GM19324 (cell line): ENCODE results near the gene ZNF652.
A peak's percentile ranks its signal among the peaks of the same experiment; 100 is the strongest.
"Not testable (repeated sequence)": the region's sequence is repeated elsewhere in the genome, so short reads cannot be mapped to it uniquely, and the experiment has no call there.

ENCODE experiments used
- ATAC-seq: cut with Tn5 transposase; IDR thresholded peaks from one replicate; pipeline ENCODE4 v1.9.1; 2021; ENCODE audit warnings: mild to moderate bottlenecking, moderate library complexity; ENCODE audit not compliant: unreplicated experiment, low FRiP score

Gene ZNF652

DNA sequence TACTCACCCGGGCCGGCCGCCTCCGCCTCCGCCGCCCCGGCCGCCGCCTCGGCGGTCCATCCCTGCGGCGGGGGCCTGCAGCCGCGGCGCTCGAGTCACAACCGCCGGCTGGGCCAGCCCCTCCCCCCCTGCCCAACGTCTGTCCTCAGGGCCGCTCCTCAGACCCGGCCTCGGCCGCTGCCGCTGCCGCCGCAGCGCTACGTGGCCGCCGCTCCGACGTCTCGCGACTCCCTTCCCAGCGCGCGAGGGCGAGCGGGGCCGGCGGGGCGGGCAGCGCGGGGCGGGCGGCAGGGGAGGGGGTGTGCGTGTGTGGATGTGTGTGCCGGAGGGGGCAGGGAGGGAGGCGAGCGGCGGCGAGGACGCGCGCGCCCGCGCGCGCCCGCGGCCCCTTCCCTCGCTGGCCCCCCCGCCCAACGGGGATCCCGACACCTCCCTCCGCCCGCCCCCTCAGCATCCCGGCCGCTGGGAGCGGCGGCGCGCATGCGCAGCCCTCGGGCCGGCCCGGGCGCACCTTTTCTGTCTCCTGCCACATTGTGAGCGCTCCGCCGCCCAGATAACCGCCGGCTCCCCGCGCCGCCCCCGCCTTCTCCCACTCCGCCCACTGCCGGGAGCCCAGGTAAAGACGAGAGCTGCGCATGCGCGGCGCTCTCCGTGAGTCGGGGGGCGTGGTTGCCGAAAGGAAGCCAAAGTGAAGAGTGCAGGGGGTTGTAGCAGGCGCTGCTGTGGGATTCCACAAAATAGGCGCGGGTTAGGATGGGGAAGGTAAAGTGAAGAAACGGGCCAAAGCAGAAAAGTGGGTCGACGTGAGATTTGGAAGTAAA, at the start of gene ZNF652:
Gene ZNF652 (minus strand): TSS at position 349 of the 821 bp plus-strand sequence. CDS start 44,525 bp downstream, outside the sequence.
- ATAC-seq, result peak; percentile 72

DNA sequence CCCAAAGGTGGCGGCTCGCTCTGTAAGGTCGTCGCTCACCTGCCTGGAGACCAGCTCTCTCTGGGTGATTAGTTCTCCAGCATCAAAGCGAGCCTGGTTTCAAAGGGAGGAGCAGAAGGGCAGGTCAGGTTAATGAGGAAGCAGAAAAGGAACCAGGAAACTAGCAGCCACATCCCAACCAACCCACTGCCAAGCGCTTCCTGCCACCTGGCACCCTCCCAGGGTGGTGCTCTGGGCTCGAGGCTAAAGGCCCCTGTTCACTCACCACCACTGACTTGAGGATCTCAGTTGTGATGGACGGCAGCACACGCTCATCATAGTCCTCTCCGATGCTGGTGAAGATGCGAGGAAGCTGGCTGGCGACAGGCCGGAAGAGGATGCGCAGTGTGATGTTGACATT, 47.0 kb upstream of the ZNF652 start:
- no peak for ATAC-seq

DNA sequence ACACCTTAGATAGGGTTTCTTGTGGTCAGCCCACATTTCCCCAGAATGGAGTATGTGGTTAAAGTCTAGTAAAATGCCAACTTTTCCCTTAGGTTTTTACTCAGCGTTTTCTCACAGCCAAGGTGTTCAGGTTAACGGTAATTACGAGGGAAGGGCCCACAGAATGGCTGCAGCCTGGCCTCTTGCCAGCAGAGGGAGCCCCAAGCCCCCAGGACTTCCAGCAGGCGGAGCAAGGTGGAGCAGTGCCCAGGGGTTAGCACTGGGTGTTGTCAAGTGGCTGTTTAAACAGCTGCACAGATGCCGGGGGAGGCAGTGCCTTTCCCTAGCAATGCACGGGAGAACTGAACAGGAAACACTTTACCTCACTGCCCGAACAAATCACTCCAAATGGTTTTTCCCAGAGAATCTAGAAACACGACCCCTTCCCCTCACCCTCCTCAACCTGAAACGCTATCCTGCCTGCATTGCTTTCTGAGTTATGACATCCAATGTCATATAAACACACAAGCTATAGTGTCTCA, 46.0 kb upstream of the ZNF652 start:
- no peak for ATAC-seq

DNA sequence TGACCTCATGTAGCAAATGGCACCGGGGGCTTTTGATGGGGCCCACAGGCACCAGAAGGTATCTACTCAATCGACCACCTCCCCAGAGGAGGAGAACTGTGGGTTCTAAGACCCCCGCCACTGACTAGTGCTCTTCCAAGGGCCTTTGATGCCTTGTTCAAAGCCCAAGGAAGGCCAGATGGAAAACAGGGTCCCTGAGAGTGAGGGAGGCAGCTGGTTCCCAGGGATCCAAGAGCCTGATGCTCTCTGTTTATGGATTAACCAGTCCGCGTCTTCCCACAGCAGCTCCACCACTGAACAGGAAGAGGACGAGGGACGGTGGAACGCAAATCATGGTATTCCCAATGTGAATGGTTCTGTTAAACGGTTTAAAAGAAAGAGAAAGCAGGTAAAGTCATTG, 45.0 kb upstream of the ZNF652 start:
- ATAC-seq, result no peak

DNA sequence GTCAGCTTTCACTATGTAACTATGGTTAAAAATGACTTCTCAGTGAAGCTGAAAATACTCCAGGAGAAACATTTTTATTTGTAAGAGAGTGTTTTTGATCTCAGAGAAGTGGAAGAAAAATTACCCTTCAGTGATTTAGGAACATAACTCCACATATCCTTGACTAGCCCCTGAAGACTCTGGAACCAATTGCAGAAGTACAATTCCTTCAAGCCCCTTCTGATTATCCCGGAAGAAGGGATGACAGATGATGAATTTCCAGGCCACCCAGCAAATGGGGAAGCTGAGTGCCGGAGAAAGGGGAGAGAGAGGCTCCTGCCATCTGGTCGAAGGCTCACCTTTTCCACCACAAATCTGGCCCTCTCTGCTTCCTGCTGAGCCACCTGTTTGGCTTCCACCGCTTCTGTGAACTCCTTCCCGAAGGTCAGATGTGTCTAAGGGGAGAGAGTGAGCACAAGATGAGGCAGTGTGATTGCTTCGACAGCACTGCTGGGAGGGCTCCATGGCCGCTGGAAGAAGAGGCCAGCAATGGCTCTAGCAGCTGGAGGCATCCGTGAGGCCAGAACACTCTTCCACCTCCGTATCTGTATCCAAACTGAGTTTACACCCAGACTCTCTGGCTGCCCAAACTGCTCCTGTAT, 44.5 kb upstream of the ZNF652 start:
- no peak for ATAC-seq

DNA sequence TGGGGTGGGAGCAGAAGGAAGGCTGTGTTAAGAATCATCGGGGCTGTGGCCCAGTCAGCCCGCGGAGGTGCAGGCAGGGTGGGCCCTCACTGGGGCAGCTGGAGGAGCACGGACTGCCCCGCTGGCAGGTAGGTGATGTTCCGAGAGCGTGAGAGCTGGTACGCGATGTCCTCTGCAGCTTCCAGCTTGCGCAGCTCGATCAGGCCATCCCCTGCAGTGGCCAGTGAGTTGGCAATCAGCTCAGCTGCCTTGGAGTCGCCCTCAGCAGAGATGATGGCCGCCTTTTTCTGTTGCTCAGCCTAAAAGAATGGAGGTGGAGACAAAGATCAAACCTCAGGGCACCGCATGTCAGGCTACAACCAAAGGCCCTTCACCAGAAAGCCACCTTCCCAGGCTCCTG, 42.9 kb upstream of the ZNF652 start:
- ATAC-seq, result no peak

DNA sequence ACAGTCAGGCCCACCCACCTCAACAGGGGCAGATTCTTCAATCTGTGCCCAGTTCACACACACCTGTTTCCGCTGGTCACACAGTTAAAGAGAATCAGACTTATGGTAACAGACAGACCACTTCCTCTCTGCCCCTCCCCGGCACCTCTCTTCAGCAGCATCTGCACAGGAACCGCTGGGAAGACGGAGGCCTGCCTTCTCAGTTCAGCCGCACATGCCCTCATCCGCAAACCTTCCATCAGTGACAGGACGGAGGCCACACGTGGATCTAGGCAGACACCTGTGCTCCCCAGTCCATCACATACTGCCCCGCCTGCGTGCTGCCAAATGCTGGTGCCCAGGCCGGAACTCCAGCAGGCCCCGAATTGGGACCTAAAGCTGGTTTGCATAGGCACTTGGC, 42.3 kb upstream of the ZNF652 start:
- no peak for ATAC-seq

DNA sequence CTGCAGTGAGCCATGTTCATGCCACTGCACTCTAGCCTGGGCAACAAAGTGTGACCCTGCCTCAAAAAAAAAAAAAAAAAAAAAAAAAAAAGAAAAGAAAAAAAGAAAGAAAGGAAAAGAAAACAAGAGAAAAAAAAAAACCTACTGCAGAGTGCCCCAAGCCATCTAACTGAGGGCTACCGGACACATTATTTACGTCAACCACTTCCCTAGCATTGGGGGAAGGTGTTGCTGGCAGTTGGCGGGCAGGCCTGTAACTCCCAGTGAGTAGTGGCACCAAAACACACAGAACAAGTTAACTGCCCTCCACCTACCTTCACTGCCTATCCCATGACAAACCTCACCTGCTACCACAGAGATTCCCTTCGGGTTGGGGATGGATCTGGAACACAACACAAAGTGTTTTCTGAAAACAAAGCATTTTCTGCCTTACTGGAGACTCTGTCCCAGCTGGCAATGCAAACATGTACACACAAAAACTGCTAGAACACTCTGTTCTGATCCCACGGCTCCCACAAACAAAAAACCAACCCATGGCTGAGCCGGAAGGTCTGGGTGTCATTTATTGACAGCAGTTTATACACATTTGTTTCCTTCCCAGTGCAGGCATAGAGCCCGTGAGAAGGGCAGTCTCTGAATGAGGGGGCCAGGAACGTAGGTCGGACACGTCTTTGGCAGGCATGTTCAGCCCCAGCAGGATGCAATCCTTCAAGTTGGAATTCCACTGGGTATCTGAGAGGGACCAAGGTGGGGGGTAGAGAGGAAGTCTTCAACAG, 41.7 kb upstream of the ZNF652 start:
- ATAC-seq, result no peak

DNA sequence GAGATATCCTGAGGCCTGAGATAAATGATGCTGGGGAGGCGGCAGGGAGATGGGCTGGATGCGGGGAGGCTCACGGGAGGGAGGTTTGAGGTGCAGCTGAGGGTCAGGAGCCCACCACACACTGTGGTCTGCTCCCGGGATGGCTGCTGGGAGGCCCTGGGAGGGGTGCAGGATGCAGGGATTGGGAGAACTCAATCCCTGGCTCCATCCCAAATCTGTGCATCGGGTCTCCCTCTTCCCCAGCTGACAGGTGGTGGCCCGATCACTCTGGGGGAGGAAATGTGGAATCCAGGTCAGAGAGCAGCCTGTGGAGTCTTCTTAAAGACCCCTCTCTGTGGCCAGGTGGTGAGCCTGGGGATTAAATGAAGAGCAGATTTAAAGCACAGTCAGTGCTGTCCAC, 40.7 kb upstream of the ZNF652 start:
- no peak for ATAC-seq

DNA sequence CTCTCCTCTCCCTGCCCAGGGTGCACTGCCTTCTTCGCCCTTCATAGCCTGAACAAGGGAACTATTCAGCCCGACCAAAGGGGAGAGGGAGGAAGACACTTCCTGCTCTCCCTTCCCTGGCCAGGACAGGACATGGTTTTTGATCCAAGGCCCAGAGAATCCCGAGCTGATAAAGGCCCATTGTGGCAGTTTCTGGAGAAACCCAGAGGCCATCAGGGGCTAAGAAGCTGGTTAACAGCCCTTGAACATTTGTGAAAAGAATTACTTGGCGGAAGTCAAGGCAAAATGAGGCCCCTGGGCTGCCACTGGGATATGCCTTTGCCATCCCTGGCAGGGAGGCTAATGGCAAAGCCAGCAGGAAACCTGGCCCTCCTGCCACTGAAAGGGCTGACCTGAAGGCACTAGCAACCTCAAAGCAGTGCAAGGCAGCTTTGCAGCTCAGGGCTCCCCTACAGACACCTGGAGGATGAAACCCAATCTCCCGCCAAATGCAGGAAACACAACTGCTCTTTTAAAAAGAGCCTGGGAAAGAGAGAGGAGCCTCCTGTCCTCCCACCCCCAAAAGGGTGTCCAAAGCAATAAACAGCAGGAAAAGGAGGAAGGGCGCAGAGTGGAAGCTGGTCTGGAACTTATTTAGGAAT, 40.0 kb upstream of the ZNF652 start:
- no peak for ATAC-seq

DNA sequence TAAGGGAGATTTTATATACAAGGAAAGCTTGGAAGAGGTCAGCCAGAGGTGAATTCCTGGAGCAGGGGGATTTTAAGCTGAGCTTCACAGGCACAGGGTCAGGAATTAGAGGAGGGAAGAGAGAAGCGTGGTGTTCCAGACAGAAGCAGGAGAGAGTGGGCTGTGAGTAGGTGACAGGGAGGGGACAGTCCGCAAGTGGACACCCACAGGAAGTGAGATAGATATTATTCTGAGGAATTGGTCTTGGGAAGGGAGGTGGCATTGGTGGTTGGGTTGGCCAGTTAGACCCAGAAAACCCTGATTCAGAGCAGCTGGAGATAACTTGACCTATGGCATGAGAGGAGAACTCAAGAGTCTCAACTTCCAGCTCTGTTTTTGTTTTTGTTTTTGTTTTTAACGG, 37.9 kb upstream of the ZNF652 start:
- no peak for ATAC-seq

DNA sequence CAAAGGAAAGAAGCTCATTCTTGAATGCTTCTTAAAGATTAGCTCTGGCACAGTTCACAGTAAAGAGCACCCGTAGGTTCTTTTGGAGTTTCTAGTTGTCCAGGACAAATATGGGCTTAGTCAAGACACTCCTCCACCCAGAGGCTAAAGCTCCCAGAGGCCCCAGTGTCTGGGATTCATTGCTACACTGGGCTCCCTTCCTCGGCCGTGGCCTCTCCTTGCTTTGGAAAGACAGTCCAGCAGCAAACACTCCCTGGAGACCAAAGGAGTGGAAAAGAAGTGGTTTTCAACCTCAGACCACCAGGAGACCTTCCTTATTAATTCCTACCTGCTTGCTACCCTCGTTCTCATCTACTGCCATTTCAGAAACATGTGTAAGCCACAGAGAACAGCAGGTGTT, 35.5 kb upstream of the ZNF652 start:
- no peak for ATAC-seq

DNA sequence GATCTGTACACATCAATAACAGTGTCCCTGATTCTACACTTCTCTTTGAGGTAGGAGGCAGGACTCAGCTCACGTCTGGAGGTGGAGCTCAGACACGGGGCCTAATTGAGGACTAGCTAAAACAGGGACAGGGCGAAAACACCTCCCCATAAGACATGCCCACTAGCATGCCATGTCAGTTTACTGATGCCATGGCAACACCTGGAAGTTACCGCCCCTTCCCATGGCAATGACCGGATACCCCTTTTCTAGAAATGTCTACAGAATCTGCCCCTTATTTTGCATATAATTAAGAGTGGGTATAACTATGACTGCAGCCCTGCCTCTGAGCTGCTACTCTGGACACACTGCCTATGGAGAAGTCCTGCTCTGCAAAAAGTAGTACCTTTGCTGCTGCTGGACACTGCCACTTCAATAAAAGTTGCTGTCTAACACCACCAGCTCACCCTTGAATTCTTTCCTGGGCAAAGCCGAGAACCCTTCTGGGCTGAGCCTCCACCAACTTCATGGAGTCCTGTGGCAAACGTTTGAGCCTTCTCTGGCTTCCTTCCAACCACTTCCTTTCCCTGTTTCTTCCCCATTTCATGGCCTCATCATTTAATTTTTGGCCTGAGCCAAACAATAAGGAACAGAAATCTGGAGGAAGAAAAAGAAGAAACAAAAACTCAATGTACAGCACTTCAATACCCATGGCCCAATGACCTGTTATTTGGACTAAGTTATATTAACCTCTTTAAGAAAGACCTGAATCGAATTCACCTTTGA, 31.6 kb upstream of the ZNF652 start:
- ATAC-seq, result no peak

DNA sequence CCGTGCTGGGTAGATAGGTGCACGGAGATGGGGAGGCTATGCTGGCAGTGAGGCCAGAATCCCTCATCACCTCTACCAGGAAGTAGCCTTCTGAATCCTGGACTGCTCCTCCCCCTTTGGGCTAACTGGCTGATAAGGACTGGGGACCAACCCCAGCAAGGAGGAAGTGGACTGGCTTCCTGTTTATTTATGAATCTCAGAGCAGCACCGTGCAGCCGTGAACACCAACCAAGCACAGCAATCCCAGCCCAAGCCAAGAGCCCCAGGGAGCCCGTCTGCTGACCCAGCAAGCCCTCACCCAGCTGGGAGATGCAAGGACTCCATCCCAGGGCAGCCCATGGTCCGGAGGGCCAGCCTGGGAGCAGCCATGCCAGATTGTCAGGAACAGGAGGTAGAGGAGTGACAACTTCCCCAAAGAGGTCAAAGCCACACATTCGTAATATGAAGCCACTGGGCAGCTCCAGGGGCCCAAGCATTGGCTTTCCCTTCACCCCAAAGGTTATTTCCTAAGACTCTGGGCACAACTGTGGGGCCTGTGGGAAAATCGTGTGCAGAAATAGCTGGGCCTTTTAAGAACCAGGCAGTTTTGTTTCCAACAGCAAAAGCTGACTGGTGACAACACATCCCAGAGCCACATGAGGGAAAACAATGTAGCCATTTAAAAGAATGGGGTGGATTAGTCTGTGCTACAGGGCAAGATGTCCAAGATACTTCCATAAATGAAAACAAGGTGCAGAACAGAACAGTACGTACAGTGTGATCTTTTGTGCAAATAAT, 28.7 kb upstream of the ZNF652 start:
- ATAC-seq, result no peak

DNA sequence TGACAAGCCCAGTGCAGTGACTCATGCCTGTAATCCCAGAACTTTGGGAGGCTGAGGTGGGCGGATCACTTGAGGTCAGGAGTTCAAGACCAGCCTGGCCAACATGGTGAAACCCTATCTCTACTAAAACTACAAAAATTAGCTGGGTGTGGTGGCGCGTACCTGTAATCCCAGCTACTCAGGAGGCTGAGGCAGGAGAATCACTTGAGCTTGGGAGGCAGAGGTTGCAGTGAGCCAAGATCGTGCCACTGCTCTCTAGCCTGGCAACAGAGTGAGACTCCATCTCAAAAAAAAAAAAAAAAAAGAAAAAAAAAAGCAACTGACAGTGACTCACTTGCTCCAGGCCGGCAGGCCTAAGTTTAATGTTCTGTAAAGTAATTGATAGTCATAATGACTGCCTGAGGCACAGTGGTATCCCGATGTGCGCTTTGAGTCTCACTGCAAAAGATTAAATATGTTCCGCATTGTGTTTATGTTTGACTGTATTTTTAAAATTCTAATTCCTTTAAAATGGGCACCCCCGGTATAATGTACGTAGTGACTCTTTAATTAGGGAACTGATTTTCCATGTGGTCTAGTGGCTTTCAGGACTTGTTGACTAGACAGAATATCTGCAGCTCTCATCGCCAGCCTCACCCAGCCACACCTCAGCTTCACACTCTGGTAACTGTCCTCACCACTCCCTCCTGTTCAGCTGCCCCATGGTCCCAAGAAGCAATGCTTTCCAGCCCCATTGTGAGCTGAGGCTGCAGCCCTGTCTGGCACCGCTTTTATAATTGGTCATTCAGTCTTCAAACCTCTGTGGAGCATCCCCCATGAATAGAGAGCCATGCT, 27.7 kb upstream of the ZNF652 start:
- ATAC-seq, result not testable (repeated sequence)

DNA sequence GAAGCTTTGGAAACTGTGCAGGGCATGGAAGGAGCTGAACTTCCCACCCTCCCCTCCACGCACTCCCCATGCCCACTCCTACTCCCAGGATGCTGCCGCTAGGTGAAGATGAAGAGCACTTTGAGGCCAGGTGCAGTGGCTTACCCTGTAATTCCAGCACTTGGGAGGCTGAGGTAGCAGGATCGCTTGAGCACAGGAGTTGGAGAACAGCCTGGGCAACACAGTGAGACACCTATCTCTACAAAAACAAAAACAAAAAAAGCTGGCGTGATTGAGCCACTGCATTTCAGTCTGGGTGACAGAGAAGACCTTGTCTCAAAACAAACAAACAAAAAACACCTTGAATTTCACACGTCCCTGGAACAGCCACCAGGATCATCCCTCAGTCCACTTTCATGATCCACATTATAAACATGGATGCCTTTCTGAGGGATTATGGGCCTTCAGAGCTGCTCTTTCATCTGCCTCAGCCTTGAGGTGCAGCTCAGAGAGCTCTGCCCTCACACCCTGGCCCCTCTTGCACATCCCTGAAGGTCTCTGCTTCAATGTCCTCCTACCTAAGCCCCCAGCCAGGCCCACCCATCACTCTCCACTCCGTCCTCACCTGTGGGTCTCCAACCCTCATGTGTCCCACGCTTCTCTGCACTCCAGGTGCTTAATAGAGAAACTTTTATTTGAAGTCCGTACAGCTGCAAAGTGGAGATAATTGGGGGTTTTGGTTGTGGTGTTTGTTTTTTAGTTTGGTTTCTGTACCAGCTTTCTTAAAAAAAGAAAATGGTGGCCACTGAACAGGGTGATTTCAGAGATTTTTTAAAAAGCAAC, 26.9 kb upstream of the ZNF652 start:
- ATAC-seq, result no peak

DNA sequence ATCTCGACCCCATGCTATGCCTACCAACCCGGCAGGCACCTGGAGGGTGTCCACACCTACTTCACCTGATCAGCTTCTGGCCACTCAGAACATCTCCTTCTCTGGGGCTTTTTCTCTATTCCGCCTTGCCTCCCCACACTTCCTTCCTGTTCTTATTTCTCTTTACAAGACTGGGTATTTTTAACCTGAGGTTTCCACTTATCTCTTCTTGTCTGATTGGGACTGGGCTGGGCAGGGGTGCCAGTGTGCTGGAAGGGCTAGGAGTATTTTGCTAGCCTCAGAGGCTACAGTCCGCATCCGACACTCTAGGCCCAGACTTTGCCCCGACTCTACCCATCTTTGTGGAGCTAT, 26.2 kb upstream of the ZNF652 start:
- ATAC-seq, result no peak
